GM18502 (cell line): ENCODE measurements around the gene PHF13.
"Not testable (repeated sequence)": the region's sequence is repeated elsewhere in the genome, so short reads cannot be mapped to it uniquely, and the experiment has no call there.

Source experiments
- ATAC-seq: cut with Tn5 transposase; IDR thresholded peaks from one replicate; pipeline ENCODE4 v1.9.1; 2021; ENCODE audit warnings: mild to moderate bottlenecking; ENCODE audit not compliant: unreplicated experiment, poor library complexity

The PHF13 gene

DNA sequence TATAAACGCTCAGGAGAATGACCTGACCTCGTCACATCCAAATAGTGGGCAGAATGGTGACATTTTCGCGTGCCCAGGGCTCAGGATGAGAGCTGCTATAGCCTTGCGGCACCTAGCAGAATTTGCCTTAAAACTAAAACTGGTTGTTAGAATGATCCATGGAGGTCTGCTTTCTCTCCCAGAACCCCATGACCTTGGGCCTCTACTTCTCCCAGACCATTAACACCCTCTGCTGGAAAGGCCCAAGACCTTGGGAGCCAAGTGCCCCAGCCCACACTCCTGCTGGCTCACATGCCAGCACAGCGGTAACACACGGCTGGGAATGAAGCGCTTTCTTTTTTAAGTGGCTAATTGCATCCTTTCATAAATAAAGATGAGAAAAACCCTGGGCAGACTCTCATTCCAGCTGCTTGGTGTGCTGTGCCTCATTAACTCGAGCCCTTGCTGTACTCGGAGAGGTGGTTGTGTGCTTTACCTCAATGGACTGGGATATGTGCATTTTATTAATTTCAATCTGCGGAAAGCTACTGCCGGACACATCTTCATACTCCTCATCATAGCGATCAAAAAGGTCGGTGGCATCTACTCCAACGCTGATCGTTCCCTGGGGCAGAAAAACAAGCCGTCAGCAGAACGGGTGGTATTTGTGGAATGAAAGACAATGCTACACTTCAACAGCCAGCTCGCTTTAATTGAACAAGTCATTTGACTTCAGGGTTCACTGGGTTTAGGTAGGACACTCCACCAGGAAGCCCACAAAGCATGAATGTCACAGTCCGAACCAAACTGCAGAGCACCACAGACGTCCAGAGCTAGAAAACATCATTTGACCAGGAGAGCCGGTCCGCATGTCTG is 40.1 kb downstream of the PHF13 start:
- ATAC-seq = no peak

DNA sequence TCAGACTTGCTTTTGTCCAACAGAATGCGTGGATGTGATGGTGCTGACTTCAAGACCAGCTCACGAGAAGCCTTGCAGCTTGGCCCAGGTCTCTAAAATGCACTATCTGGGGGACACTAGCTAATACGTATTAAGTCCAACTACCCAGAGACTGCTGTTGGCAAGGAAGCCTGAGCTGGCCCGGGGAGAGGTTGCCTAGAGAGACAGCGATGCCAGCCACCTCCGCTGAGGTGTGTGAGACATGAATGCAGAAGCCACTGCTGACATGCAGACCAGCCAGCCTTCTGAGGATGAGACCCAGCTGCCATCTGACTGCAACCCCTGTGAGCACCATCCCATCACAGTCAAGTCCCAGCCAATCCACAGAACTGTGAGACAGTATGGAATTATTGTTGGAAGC is 43.6 kb downstream of the PHF13 start:
- no peak for ATAC-seq

DNA sequence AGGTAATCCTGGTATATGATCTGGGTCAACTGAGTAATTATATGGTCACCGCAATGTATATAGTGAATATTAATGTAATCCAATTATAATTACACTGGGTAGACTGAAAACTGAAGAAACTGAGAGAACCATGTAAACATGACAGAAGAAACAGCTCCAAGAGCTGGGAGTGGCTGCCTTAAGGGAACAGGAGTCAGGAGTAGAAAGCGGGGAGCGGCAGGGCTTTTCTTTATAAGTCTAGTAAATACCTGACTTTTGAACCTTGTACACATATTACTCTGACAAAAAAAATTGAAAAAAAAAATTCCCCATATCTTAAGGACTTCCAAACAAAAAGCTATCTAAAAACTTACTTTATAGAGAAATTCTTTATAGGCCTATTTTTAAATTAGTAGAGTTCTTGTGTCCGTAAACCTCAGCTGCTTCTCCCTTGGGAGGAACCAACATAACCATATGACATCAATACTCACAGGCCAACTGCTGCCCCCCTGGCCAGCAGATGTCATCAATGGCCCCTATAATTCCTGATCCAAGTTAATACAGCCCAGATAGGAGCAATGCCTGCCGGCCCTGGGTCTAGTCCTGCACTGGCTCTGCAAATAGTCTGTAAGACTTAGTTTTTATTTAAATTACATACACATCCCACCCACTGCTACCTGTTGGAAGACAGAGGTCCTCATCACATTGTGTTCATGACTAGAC is 45.0 kb downstream of the PHF13 start:
- no peak for ATAC-seq

DNA sequence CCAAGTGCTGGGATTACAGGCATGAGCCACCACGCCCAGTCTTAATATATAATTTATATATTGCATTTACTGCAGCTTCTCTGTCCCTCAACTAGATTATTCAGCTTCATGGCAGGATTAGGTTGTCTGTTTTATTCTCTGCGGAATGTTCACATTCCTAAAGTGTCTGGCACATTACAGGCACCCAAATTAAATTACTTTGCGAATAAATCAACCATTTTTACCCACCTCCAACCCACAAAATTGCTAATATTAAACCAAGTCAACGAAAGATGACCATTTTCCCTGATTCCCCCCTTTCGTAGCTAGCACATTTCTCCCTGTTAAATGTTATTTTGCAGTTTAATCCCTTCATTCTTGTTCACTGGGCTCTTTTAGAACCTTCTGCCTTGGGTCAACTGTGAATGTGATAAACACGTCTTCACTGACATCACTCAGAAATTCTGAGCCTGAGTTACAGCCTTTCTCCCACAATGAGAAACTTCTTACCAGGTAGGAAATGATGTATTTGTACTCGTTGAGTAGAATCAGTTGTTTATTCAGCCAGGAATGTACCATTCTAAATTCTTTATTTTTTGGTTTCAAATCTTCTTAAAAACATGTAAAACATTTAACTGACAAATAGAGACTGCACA is 47.0 kb downstream of the PHF13 start:
- ATAC-seq = no peak

DNA sequence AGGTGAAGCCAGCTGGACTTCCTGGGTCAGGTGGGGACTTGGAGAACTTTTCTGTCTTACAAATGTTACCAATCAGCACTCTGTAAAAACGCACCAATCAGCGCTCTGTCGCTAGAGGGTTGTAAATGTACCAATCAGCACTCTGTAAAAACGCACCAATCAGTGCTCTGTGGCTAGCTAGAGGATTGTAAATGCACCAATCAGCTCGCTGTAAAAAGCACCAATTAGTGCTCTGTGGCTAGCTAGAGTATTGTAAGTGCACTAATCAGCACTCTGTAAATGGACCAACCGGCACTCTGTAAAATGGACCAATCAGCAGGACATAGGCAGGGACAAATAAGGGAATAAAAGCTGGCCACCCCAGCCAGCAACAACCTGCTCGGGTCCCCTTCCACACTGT is 48.9 kb downstream of the PHF13 start:
- ATAC-seq = not testable (repeated sequence)

DNA sequence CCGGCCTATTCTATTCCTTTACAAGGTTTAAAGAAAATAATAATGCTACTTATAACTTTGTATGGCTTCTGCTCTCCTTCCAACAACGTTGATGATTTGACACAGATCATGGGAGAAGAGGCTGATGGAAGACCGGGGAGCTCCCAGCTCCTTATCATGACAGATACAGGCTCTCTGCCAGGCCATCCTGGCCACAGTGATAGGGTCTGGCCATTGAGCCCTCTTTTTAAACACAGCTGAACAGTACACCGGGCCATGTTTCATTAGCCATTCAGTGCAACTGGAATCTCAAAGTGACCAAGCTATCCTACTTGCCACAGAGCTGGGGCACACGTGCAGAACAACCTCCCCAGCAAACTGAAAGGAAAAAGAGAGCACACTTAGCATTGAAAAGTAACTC is 53.2 kb downstream of the PHF13 start:
- no peak for ATAC-seq

DNA sequence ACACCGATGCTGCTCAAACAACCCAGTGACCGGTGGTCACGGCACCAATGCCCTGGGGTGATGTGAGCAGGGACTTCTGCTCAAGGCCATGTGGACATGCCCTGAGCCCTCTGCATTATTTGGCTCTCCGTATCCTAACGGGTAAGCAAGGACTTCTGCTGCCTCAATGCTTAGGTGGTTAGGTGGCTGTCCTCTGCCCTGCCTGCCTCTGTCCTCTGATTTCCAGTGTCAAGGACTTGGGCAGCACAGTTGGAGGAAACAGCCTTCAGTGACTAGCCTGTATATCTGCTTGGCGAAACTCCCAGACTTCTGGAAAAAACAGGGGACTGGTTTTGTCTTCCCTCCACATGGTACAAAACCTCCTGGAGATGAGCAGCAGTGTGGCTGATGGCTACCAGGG is 53.6 kb downstream of the PHF13 start:
- ATAC-seq = no peak

DNA sequence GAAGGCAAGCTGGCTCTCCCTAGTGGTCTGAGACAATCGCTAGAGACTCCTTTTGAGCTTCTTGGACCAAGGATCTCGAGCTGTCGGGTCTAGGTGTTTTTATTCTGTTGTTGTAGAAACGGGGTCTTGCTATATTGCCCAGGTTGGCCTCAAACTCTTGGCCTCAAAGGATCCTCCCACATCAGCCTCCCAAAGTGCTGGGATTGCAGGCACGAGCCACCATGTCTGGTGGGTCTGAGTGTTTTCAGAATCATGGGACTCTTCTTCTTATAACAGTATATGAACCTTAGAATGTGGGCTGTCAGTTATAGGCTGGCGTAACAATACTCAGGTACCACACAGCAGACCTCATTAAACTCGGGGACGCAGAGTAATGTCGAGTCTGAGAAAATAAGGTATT is 55.0 kb downstream of the PHF13 start:
- no peak for ATAC-seq

DNA sequence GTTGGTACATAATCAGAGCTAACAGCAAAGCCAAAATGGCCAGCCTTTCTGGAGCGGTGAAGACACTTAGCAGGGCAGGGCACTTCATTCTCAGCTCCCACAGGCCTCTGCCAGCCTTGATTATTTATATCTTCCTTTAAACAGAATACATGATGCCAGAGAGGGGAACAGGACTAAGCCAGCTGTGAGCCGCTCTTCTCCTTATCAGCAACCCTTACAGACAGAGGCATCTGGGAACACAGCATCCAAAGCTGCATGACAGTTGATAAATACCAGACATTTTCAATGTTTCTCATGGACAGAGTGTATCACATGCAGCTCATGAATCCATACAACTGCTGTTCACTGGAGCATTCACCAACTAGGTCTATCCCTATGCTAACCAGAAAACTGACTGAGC is 59.0 kb downstream of the PHF13 start:
- ATAC-seq = no peak
